H1 (cell line): ENCODE results near the gene GALNT18. TPM values are rescaled to one million over a fixed set of nuclear protein-coding genes. Genes with fewer than 3 reads are reported as not detected.

ENCODE experiments used
- CTCF ChIA-PET: fragments of 300-600 bp; sonication (Branson Sonifier 250); formaldehyde crosslinking; loops from one replicate; lab custom pipeline; 2021; ENCODE audit not compliant: partially characterized antibody; lab: Charles Lee
- POLR2A ChIA-PET: fragments of 300-600 bp; sonication (Branson Sonifier 250); formaldehyde crosslinking; loops from one replicate; lab custom pipeline; 2021; ENCODE audit warnings: inconsistent platforms; ENCODE audit not compliant: partially characterized antibody; lab: Charles Lee
- DNase-seq, 2 experiments: peaks; one replicate each; pipeline versions ENCODE4 v3.0.0 to v3.0.0-alpha.2; 2010 to 2022; ENCODE audit warnings: low spot score in 2 of 2, low read depth in 1 of 2, mixed read lengths in 1 of 2
- FAIRE-seq: peaks from 2 replicates; lab custom pipeline; 2011; peaks lifted over from hg19 to GRCh38; lab: Jason Lieb, UNC
- H2AFZ ChIP-seq: 2 replicates; pipeline ENCODE4 v1.8.1; 2012; ENCODE audit warnings: low read length, inconsistent platforms
- H2AK5ac ChIP-seq: 2 replicates; pipeline ENCODE4 v1.6.1; 2013; ENCODE audit warnings: low read depth, low read length
- H2BK120ac ChIP-seq: replicated peaks from 2 replicates; pipeline ENCODE3; 2013; ENCODE audit warnings: low read depth, low read length, inconsistent platforms
- H2BK12ac ChIP-seq: 2 replicates; pipeline ENCODE4 v1.6.1; 2013; ENCODE audit warnings: low read depth, low read length
- H2BK15ac ChIP-seq: 2 replicates; pipeline ENCODE4 v1.6.1; 2013; ENCODE audit warnings: low read length
- H2BK20ac ChIP-seq: 2 replicates; pipeline ENCODE4 v1.6.1; 2013; ENCODE audit warnings: low read length
- H2BK5ac ChIP-seq: 2 replicates; pipeline ENCODE4 v1.6.1; 2013; ENCODE audit warnings: low read depth, low read length
- H3K14ac ChIP-seq: 2 replicates; pipeline ENCODE4 v1.6.1; 2013; ENCODE audit warnings: inconsistent platforms; ENCODE audit not compliant: insufficient read length
- H3K18ac ChIP-seq: 2 replicates; pipeline ENCODE4 v1.6.1; 2013; ENCODE audit warnings: low read length; ENCODE audit errors: extremely low read depth
- H3K23ac ChIP-seq: 2 replicates; pipeline ENCODE4 v1.6.1; 2013; ENCODE audit warnings: inconsistent platforms; ENCODE audit not compliant: insufficient read length
- H3K23me2 ChIP-seq: 2 replicates; pipeline ENCODE4 v1.6.1; 2013; ENCODE audit warnings: low read depth, low read length
- H3K27ac ChIP-seq: 2 replicates; pipeline ENCODE4 v1.6.1; 2011; ENCODE audit warnings: low read depth, low read length, inconsistent platforms
- H3K27me3 ChIP-seq, 4 experiments: replicated peaks in 1 of 4; 1 replicate in 1 of 4; 2 replicates in 3 of 4; pipeline versions ENCODE4 v1.6.1 to v1.8.1; 2011 to 2013; ENCODE audit warnings: low read length in 3 of 4, mild to moderate bottlenecking in 3 of 4, inconsistent platforms in 2 of 4, mixed read lengths in 2 of 4, moderate library complexity in 1 of 4; ENCODE audit not compliant: control insufficient read depth in 3 of 4, insufficient read depth in 3 of 4; ENCODE audit errors: extremely low read depth in 1 of 4
- H3K36me3 ChIP-seq, 4 experiments: 2 replicates each; pipeline versions ENCODE4 v1.6.1 to v1.8.1; 2011 to 2013; ENCODE audit warnings: mild to moderate bottlenecking in 4 of 4, low read length in 3 of 4, moderate library complexity in 2 of 4, control low read depth in 1 of 4, inconsistent platforms in 1 of 4; ENCODE audit not compliant: insufficient read depth in 4 of 4, control insufficient read depth in 2 of 4
- H3K4ac ChIP-seq: replicated peaks from 2 replicates; pipeline ENCODE3; 2013; ENCODE audit warnings: low read length, low read depth, mixed read lengths, inconsistent platforms; ENCODE audit not compliant: insufficient read length
- H3K4me1 ChIP-seq, 4 experiments: replicated peaks in 1 of 4; 1 replicate in 1 of 4; 2 replicates in 3 of 4; pipeline versions ENCODE4 v1.6.1 to v1.8.1; 2011 to 2013; ENCODE audit warnings: low read length in 3 of 4, inconsistent platforms in 2 of 4, mixed read lengths in 1 of 4; ENCODE audit not compliant: insufficient read depth in 4 of 4, control insufficient read depth in 3 of 4
- H3K4me2 ChIP-seq, 2 experiments: 2 replicates each; pipeline versions ENCODE4 v1.6.1 to v1.8.1; 2011 to 2013; ENCODE audit warnings: low read depth in 2 of 2, low read length in 2 of 2, control low read depth in 1 of 2, inconsistent platforms in 1 of 2, mild to moderate bottlenecking in 1 of 2; ENCODE audit not compliant: insufficient read depth in 1 of 2
- H3K4me3 ChIP-seq, 4 experiments: fragments of 200-600, 300-600 bp in 1 of 4; sonication (generic), shearing (Covaris generic), sonication (Bioruptor Twin) in 1 of 4; 2 replicates each; pipeline versions ENCODE4 v1.5.1 to v1.8.1; 2011 to 2016; ENCODE audit warnings: low read length in 4 of 4, low read depth in 3 of 4, control low read depth in 2 of 4, inconsistent platforms in 2 of 4, mild to moderate bottlenecking in 2 of 4, mixed read lengths in 1 of 4, moderate library complexity in 1 of 4; ENCODE audit not compliant: insufficient read depth in 2 of 4; ENCODE audit errors: extremely low read depth in 1 of 4
- H3K56ac ChIP-seq: replicated peaks from 2 replicates; pipeline ENCODE3; 2013; ENCODE audit warnings: low read depth, mild to moderate bottlenecking, mixed read lengths, low read length, inconsistent platforms; ENCODE audit not compliant: insufficient read length
- H3K79me1 ChIP-seq: 2 replicates; pipeline ENCODE4 v1.6.1; 2013; ENCODE audit warnings: low read depth, low read length, control low read depth
- H3K79me2 ChIP-seq, 2 experiments: 2 replicates each; pipeline versions ENCODE4 v1.6.1 to v1.8.1; 2012 to 2013; ENCODE audit warnings: low read length in 2 of 2, mild to moderate bottlenecking in 2 of 2, inconsistent platforms in 1 of 2; ENCODE audit not compliant: insufficient read depth in 2 of 2, control insufficient read depth in 1 of 2
- H3K9ac ChIP-seq, 4 experiments: replicated peaks in 1 of 4; 1 replicate in 1 of 4; 2 replicates in 3 of 4; pipeline versions ENCODE4 v1.6.1 to v1.8.1; 2011 to 2013; ENCODE audit warnings: low read depth in 3 of 4, low read length in 3 of 4, control low read depth in 2 of 4, mild to moderate bottlenecking in 2 of 4, moderate library complexity in 2 of 4, inconsistent platforms in 1 of 4; ENCODE audit errors: extremely low read depth in 1 of 4
- H3K9me3 ChIP-seq, 2 experiments: 2 replicates each; pipeline versions ENCODE4 v1.6.1 to v1.8.1; 2012 to 2013; ENCODE audit warnings: mild to moderate bottlenecking in 2 of 2, moderate library complexity in 2 of 2, control low read depth in 1 of 2, inconsistent platforms in 1 of 2, low read depth in 1 of 2, low read length in 1 of 2, mixed read lengths in 1 of 2; ENCODE audit not compliant: insufficient read depth in 2 of 2
- H4K20me1 ChIP-seq, 2 experiments: replicated peaks in 1 of 2; 2 replicates each; pipeline versions ENCODE3 to v1.8.1; 2011 to 2013; ENCODE audit warnings: inconsistent platforms in 2 of 2, low read length in 2 of 2, mild to moderate bottlenecking in 1 of 2; ENCODE audit not compliant: insufficient read depth in 2 of 2, control insufficient read depth in 1 of 2
- H4K5ac ChIP-seq: 2 replicates; pipeline ENCODE4 v1.6.1; 2013; ENCODE audit warnings: low read length, low read depth, mixed read lengths, inconsistent platforms; ENCODE audit not compliant: insufficient read length
- H4K8ac ChIP-seq: 2 replicates; pipeline ENCODE4 v1.8.0; 2013; ENCODE audit warnings: mild to moderate bottlenecking, moderate library complexity, low read length, inconsistent platforms; ENCODE audit not compliant: insufficient read depth; ENCODE audit errors: extremely low read depth
- H4K91ac ChIP-seq: replicated peaks from 2 replicates; pipeline ENCODE3; 2013; ENCODE audit warnings: low read length, mixed read lengths, inconsistent platforms; ENCODE audit not compliant: insufficient read length
- ASH2L ChIP-seq: fragments of 200-600, 300-600 bp; sonication (generic); IDR thresholded peaks from one replicate; pipeline ENCODE4 v1.7.1; 2017; ENCODE audit warnings: low read length
- BACH1 ChIP-seq: IDR thresholded peaks from 2 replicates; pipeline ENCODE4 v1.6.1; 2012; ENCODE audit warnings: low read length, improper control_type of control experiment
- BCL11A ChIP-seq, 2 experiments: IDR thresholded peaks; one replicate each; pipeline ENCODE4 v1.6.1; 2011; ENCODE audit warnings: low read depth in 2 of 2, low read length in 2 of 2, mild to moderate bottlenecking in 2 of 2
- CHD1 ChIP-seq: IDR thresholded peaks from 2 replicates; pipeline ENCODE4 v1.6.1; 2012; ENCODE audit warnings: low read depth, low read length, improper control_type of control experiment
- CREB1 ChIP-seq: IDR thresholded peaks from 2 replicates; pipeline ENCODE4 v1.6.1; 2012; ENCODE audit warnings: inconsistent platforms
- EGR1 ChIP-seq: IDR thresholded peaks from 2 replicates; pipeline ENCODE4 v1.6.1; 2011; ENCODE audit warnings: low read depth, low read length, borderline replicate concordance
- EZH2 ChIP-seq: fragments of 200-600 bp; sonication (generic); IDR thresholded peaks from 2 replicates; pipeline ENCODE4 v1.7.1; 2012; ENCODE audit warnings: low read depth, mild to moderate bottlenecking, moderate library complexity, low read length, inconsistent platforms; ENCODE audit not compliant: severe bottlenecking
- POLR2A ChIP-seq, 2 experiments: IDR thresholded peaks; 1 replicate in 1 of 2; 2 replicates in 1 of 2; pipeline ENCODE4 v1.6.1; 2011; ENCODE audit warnings: low read depth in 2 of 2, low read length in 2 of 2, mild to moderate bottlenecking in 2 of 2; ENCODE audit errors: control extremely low read depth in 1 of 2
- POU5F1 ChIP-seq: IDR thresholded peaks from 2 replicates; pipeline ENCODE4 v1.6.1; 2011; ENCODE audit warnings: low read depth, mild to moderate bottlenecking, low read length, moderate library complexity
- RXRA ChIP-seq: IDR thresholded peaks from 2 replicates; pipeline ENCODE4 v1.6.1; 2011; ENCODE audit warnings: low read depth, mild to moderate bottlenecking, low read length, moderate library complexity; ENCODE audit not compliant: insufficient read depth
- SP4 ChIP-seq: IDR thresholded peaks from 2 replicates; pipeline ENCODE4 v1.6.1; 2012; ENCODE audit warnings: low read length, inconsistent platforms
- WGBS, 2 experiments: shearing (Covaris generic) in 1 of 2; methylation state at CpG; one replicate each; pipeline versions ENCODE4 v1.1.6 to v1.1.7; 2013 to 2015; ENCODE audit warnings: low lambda C conversion rate in 2 of 2, mixed read lengths in 2 of 2, inconsistent platforms in 1 of 2, low coverage in 1 of 2, missing lambda C conversion rate in 1 of 2; ENCODE audit not compliant: insufficient replicate concordance in 2 of 2, insufficient coverage in 1 of 2, insufficient read length in 1 of 2; ENCODE audit errors: extremely low coverage in 1 of 2, missing lambda C conversion rate in 1 of 2; 5-methylcytosine and 5-hydroxymethylcytosine counted together
- polyA plus RNA-seq, 7 experiments: library from polyadenylated mRNA; depleted of rRNA in 3 of 7; stranded (reverse) in 5 of 7; unstranded in 2 of 7; fragments of >200 nt in 5 of 7; fragments of 200-250 nt in 2 of 7; gene quantifications; 1 replicate in 5 of 7; 2 replicates in 1 of 7; 4 replicates in 1 of 7; pipeline versions ENCODE4 v1.2.1 to v1.2.3, GENCODE V29; 2011 to 2013; ENCODE audit warnings: missing spikeins in 2 of 7, mixed read lengths in 2 of 7
- total RNA-seq: library from RNA; stranded (reverse); fragmentation: NEBNext Ultra II Directional; extraction: Animal tissue kit (Norgen Biotek cat#: 25700); gene quantifications from 2 replicates; pipeline ENCODE4 v1.2.1, GENCODE V29; 2021
- TF ChIP-seq, protein P1 (sequence below), 3 experiments: IDR thresholded peaks; 1 replicate in 2 of 3; 2 replicates in 1 of 3; pipeline versions ENCODE4 v1.5.1 to v1.6.1; 2011; ENCODE audit warnings: low read length in 3 of 3, mild to moderate bottlenecking in 3 of 3, inconsistent platforms in 2 of 3, low read depth in 1 of 3, moderate library complexity in 1 of 3; ENCODE audit not compliant: insufficient read depth in 1 of 3; ENCODE audit errors: control extremely low read depth in 1 of 3

Gene GALNT18
- total and polyA plus RNA-seq, 2 of the 8 experiments (the other 6 are each of a cell fraction or from before 2014, with no cell fraction given), result 6.0 to 9.4 TPM

DNA sequence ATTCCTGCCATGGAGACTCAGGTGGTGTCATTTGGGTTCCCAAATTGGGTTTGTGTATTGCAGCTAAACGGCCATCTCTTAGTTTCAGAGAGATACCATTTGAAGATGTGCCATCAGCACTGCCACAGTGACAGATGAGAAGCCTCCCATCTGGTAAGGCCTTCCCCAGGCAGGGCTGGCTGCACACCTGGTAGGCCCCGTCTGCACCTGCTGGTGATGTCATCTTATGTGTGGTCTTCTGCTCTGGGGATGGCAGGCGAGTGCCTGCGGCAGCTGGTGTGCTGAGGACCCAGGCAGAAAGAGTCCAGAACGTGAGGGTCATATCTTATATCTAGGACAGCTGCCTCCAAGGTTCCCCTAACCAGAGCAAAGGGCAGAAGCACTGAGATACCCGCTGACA is 369.4 kb downstream of the GALNT18 start:
- Histone ChIP-seq H3K23ac (no peak overlapping the region), H2BK15ac (no peak overlapping the region), H4K8ac (no peak overlapping the region), H2BK12ac (no peak overlapping the region), H3K4me2 (no peak overlapping the region), H3K9ac (no peak overlapping the region), H3K79me1 (no peaks in the 10 kb centered on the region), H3K9me3 (no peaks in the 10 kb centered on the region), H3K56ac (no peak overlapping the region), H3K18ac (no peak overlapping the region), H3K27ac (no peak overlapping the region), H2AFZ (no peak overlapping the region), H2BK5ac (no peak overlapping the region), H2AK5ac (no peak overlapping the region), H3K23me2 (no peaks in the 10 kb centered on the region; the same call in 1 of the 2 replicates), H3K36me3 (no peaks in the 10 kb centered on the region; a peak in 1 of 8 replicates), H2BK20ac (no peak overlapping the region), H3K4me1 (0 out of 7 replicates have a peak, but pooled peaks cover 0 to 2% (median 0%) of the 10 kb centered on the region in 4 experiments), H4K91ac (no peak overlapping the region), H4K20me1 (no peaks in the 10 kb centered on the region), H3K79me2 (no peaks in the 10 kb centered on the region), H2BK120ac (no peak overlapping the region), H3K14ac (no peak overlapping the region), H4K5ac (no peak overlapping the region), H3K4ac (no peak overlapping the region), H3K4me3 (no peak overlapping the region), H3K27me3 (no peaks in the 10 kb centered on the region)
- TF ChIP-seq, protein P1, sequence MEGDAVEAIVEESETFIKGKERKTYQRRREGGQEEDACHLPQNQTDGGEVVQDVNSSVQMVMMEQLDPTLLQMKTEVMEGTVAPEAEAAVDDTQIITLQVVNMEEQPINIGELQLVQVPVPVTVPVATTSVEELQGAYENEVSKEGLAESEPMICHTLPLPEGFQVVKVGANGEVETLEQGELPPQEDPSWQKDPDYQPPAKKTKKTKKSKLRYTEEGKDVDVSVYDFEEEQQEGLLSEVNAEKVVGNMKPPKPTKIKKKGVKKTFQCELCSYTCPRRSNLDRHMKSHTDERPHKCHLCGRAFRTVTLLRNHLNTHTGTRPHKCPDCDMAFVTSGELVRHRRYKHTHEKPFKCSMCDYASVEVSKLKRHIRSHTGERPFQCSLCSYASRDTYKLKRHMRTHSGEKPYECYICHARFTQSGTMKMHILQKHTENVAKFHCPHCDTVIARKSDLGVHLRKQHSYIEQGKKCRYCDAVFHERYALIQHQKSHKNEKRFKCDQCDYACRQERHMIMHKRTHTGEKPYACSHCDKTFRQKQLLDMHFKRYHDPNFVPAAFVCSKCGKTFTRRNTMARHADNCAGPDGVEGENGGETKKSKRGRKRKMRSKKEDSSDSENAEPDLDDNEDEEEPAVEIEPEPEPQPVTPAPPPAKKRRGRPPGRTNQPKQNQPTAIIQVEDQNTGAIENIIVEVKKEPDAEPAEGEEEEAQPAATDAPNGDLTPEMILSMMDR (IDR thresholded peaks at IDR 0.05; ENCODE audit: control extremely low read depth in 1 of 3, insufficient read depth in 1 of 3, low read depth in 1 of 3, low read length in 3 of 3), result no peak
- no peak for TF ChIP-seq BCL11A (IDR thresholded peaks at IDR 0.05; ENCODE audit: low read depth in 2 of 2, low read length in 2 of 2)
- no peak for TF ChIP-seq CHD1
- TF ChIP-seq POU5F1, result no peak
- TF ChIP-seq ASH2L, result no peak
- no peak for TF ChIP-seq POLR2A (IDR thresholded peaks at IDR 0.05; ENCODE audit: control extremely low read depth in 1 of 2, low read depth in 2 of 2, low read length in 2 of 2)
- no peak for TF ChIP-seq BACH1
- TF ChIP-seq CREB1, result no peak
- no peak for TF ChIP-seq EGR1
- no peak for TF ChIP-seq RXRA
- TF ChIP-seq EZH2, result no peak
- no peak for TF ChIP-seq SP4
- 89% methylated on average over 6 of the region's 6 CpGs; no CpG with 5 or more reads in 1 of the 2 experiments for WGBS, 2 experiments
- no peak for FAIRE-seq
- ChIA-PET POLR2A (interaction anchor here (1.5 kb wide), 1 partner anchor 11 kb away, joined by 3 read pairs; no protein-coding TSS in a partner anchor), CTCF (interaction anchor here (0.8 to 3.1 kb wide), 5 partner anchors 11 to 318 kb away, joined by 3 to 17 read pairs (median 4); no protein-coding TSS in a partner anchor)
- no peak for DNase-seq
